HCT116 (cell line): ENCODE results near the gene CLCN1.

Source experiments
- ATF3 ChIP-seq: IDR thresholded peaks from 2 replicates; pipeline ENCODE4 v1.6.1; 2012
- CEBPB ChIP-seq: IDR thresholded peaks from 2 replicates; pipeline ENCODE4 v1.6.1; 2012; ENCODE audit warnings: low read depth
- CTCF ChIP-seq, 3 experiments: fragments of 200-600 bp in 1 of 3; sonication (generic) in 1 of 3; IDR thresholded peaks in 2 of 3; conservative IDR thresholded peaks in 1 of 3; 2 replicates each; pipeline ENCODE4 v1.5.1; 2012 to 2017; ENCODE audit warnings: low read depth in 2 of 3, low read length in 2 of 3, antibody characterized with exemption in 1 of 3, borderline replicate concordance in 1 of 3, control low read depth in 1 of 3, mild to moderate bottlenecking in 1 of 3, mixed read lengths in 1 of 3, mixed run types in 1 of 3, moderate library complexity in 1 of 3; ENCODE audit not compliant: insufficient read depth in 1 of 3
- EGR1 ChIP-seq: IDR thresholded peaks from 2 replicates; pipeline ENCODE4 v1.6.1; 2012; ENCODE audit warnings: low read depth
- EZH2 ChIP-seq: fragments of 200-600 bp; sonication (generic); IDR thresholded peaks from 2 replicates; pipeline ENCODE4 v1.6.1; 2017; ENCODE audit warnings: antibody characterized with exemption, mixed run types
- EZH2phosphoT487 ChIP-seq: fragments of 200-600 bp; IDR thresholded peaks from 2 replicates; pipeline ENCODE4 v1.6.1; 2018; ENCODE audit warnings: antibody characterized with exemption, borderline replicate concordance
- FOSL1 ChIP-seq: IDR thresholded peaks from 2 replicates; pipeline ENCODE4 v1.6.1; 2012; ENCODE audit warnings: low read depth
- MAX ChIP-seq: IDR thresholded peaks from 2 replicates; pipeline ENCODE4 v1.6.1; 2012
- POLR2A ChIP-seq: IDR thresholded peaks from 2 replicates; pipeline ENCODE4 v1.7.0; 2011; ENCODE audit warnings: borderline replicate concordance; ENCODE audit not compliant: insufficient read depth, insufficient read length; ENCODE audit errors: extremely low read depth
- POLR2AphosphoS5 ChIP-seq: IDR thresholded peaks from 2 replicates; pipeline ENCODE4 v1.6.1; 2011; ENCODE audit warnings: mild to moderate bottlenecking, low read depth, low read length, moderate library complexity
- REST ChIP-seq: IDR thresholded peaks from 2 replicates; pipeline ENCODE4 v1.6.1; 2012; ENCODE audit warnings: low read depth
- TCF7L2 ChIP-seq: IDR thresholded peaks from 2 replicates; pipeline ENCODE4 v1.7.0; 2011; ENCODE audit warnings: borderline replicate concordance, inconsistent platforms; ENCODE audit not compliant: insufficient read depth, insufficient read length; ENCODE audit errors: extremely low read depth
- YY1 ChIP-seq: IDR thresholded peaks from 2 replicates; pipeline ENCODE4 v1.6.1; 2011; ENCODE audit warnings: low read length, low read depth, moderate library complexity, mild to moderate bottlenecking; ENCODE audit not compliant: insufficient replicate concordance; ENCODE audit errors: extremely low read depth
- ZNF274 ChIP-seq: fragments of 200-500 bp; sonication (Bioruptor generic); IDR thresholded peaks from 2 replicates; pipeline ENCODE4 v1.6.1; 2014; ENCODE audit warnings: mild to moderate bottlenecking, low read depth, low read length, inconsistent platforms

GRCh38 chr7:143398616-143399015, 82.7 kb downstream of the CLCN1 start:
- no peak for TF ChIP-seq CTCF (IDR thresholded peaks at IDR 0.05 in 2 of 3, conservative IDR thresholded peaks at IDR 0.05 in 1 of 3; ENCODE audit: borderline replicate concordance in 1 of 3, insufficient read depth in 1 of 3, low read depth in 2 of 3, low read length in 2 of 3)
- TF ChIP-seq CEBPB, result no peak
- no peak for TF ChIP-seq FOSL1
- TF ChIP-seq MAX, result no peak
- TF ChIP-seq EZH2, result no peak
- no peak for TF ChIP-seq POLR2A
- TF ChIP-seq EZH2phosphoT487, result no peak
- no peak for TF ChIP-seq TCF7L2
- no peak for TF ChIP-seq ZNF274
- TF ChIP-seq EGR1, result no peak
- TF ChIP-seq REST, result no peak
- no peak for TF ChIP-seq ATF3
- no peak for TF ChIP-seq POLR2AphosphoS5
- no peak for TF ChIP-seq YY1
